GM21717 (cell line): ENCODE results near the gene EXTL2.
A peak's percentile ranks its signal among the peaks of the same experiment; 100 is the strongest.
"Not testable (repeated sequence)": the region's sequence is repeated elsewhere in the genome, so short reads cannot be mapped to it uniquely, and the experiment has no call there.

Experiments used
- ATAC-seq: cut with Tn5 transposase; IDR thresholded peaks from one replicate; pipeline ENCODE4 v1.9.1; 2021; ENCODE audit warnings: mild to moderate bottlenecking, moderate library complexity; ENCODE audit not compliant: unreplicated experiment

Gene EXTL2

GRCh38 chr1:100894603-100895539 lies at the start of gene EXTL2:
Gene EXTL2, minus strand, starts transcription at chr1:100894842. Its CDS starts 6,085 bp downstream, at chr1:100888757.
- ATAC-seq, result peak; percentile 44

GRCh38 chr1:100943533-100943932 lies 48.9 kb upstream of the EXTL2 start:
- no peak for ATAC-seq

- ATAC-seq, result no peak
Measured at GRCh38 chr1:100942304-100943046, 47.8 kb upstream of the EXTL2 start.

DNA sequence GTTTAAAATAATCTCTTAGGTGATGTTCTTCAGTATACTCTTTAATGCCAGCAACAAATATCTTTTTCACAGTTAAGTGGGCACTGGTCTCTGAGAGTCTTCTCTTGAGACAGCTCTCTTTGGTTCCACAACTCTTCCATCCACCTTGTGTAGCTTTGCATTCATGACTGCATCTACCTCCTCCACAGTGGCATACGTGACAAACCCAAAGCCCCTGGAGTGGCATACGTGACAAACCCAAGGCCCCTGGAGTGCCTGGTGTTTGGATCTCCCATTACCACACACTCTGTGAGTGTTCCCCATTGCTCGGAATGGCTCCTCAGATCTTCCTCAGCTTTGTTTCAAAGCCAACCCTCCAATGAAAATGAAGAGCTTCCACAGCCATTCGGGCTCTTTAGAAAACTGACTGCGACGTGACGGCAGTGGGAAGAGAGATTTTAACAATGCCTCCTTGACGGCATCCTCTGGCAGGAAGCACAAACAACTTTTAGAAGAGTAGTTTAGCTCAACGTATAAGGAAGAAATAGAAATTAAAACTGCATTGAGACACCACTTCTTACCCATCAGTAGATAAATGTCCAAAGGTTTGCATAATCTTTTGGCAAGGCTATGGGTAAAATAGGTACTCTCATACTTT lies 47.1 kb upstream of the EXTL2 start:
- no peak for ATAC-seq

GRCh38 chr1:100941098-100941527 lies 46.5 kb upstream of the EXTL2 start:
- ATAC-seq, result no peak

- ATAC-seq, result no peak
Measured at GRCh38 chr1:100936194-100936967, 41.7 kb upstream of the EXTL2 start.

DNA sequence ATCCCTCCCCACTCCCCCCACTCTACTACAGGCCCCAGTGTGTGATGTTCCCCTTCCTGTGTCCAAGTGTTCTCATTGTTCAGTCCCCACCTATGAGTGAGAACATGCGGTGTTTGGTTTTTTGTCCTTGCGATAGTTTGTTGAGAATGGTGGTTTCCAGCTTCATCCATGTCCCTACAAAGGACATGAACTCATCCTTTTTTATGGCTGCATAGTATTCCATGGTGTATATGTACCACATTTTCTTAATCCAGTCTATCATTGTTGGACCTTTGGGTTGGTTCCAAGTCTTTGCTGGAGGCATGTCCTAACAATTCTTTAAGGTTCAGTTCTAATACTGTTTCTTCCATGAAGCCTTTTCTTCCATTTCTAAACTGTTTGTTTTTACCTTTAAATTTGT lies 38.9 kb upstream of the EXTL2 start:
- ATAC-seq, result not testable (repeated sequence)

GRCh38 chr1:100931716-100932115 lies 37.1 kb upstream of the EXTL2 start:
- ATAC-seq, result no peak

DNA sequence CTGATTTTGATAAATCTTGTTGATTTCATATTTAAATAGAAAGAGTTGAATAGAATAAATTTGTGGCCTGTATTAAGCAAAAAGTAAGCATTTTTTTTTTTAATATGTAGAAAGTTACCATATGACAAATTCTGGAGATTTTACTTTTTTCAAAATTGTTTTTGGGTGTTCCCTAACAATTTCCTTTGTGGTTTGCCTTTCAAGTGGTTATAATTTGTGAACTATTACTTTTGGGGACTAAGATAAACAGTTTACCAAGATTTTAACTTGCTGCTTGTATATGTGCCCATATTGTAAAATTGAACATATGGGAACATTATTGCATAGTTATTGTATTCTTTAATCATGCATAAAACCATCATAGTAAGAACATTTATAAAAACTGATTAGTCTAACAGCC lies 35.9 kb upstream of the EXTL2 start:
- no peak for ATAC-seq

DNA sequence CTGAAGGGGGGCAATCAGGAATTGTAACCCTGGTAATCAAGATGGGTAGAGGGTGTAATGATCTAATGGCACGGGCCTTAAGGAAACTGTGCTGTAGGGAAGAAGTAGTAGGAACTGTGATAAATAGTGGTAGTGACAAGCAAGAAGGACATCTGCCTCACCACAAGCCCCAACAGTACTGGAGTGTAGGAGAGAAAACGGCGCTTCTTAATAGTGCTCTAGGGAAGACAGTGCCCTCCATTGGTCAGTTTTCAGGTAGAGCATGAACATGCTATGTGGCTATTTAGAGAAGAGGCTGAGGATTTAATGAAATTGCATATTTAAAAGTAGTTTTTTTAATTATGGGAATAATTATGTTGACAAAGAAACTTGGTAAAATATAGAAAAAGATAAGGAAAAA lies 33.5 kb upstream of the EXTL2 start:
- ATAC-seq, result no peak

- no peak for ATAC-seq
Measured at GRCh38 chr1:100927276-100927675, 32.6 kb upstream of the EXTL2 start.

DNA sequence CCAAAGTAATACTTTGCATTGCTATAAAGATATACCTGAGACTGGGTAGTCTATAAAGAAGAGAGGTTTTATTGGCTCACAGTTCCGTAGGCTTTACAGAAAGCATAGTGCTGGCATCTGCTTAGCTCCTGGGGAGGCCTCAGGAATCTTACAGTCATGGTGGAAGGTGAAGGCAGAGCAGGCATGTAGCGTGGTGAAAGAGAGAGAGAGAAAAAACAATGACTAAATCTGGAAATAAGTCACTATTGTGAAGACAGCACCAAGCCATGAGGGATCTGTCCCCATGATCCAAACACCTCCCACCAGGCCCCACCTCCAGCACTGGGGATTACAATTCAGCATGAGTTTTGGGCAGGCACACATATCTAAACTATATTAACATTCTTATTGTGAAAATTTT lies 31.6 kb upstream of the EXTL2 start:
- no peak for ATAC-seq

GRCh38 chr1:100924991-100925390 lies 30.3 kb upstream of the EXTL2 start:
- no peak for ATAC-seq

DNA sequence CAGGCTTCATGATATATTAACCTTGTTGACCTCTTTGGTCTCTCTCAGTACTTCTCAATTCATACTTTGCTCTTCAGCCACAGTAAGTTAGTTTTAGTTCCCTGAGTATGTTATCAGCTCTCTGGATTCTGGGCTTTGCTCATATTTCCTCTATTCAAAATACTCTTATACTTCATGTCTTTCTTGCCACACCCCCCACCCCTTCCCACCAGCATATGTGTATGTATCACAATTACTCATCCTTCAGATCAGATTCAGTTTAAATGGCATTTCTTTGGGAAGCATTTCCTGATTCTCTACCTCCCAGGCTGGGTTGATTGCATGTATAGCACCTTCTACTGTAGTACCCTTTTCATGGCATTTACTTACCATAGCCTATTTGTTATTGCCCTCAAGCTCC lies 29.6 kb upstream of the EXTL2 start:
- no peak for ATAC-seq

DNA sequence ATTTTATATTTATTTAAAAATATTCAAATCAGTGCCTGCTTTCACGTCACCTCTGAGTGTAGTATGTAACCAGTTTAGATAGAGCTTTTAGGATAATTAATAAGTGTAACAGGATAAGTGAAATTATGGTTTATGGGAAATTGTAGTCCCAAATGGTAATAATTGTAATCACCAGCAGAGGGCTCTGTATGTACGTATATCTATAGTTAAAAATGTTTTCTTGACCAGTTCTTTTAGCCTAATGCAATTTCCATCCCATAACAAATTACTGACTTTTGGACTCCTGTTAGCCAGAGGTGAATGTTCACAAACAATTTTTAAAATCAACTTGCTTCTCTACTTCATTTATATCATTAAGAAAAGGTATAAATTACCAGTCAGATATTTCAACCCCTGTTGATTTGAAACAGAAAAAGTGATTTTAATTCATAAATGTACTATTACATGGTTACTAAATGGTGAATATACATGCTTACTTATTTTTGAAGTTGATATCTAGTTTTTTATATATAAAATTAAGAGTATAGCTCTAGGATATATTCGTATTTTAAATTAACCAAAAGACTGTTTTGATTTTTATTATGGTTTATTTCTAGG lies 26.6 kb upstream of the EXTL2 start:
- no peak for ATAC-seq

- no peak for ATAC-seq
Measured at GRCh38 chr1:100912019-100912418, 17.4 kb upstream of the EXTL2 start.

GRCh38 chr1:100909018-100909417 lies 14.4 kb upstream of the EXTL2 start:
- ATAC-seq, result no peak

DNA sequence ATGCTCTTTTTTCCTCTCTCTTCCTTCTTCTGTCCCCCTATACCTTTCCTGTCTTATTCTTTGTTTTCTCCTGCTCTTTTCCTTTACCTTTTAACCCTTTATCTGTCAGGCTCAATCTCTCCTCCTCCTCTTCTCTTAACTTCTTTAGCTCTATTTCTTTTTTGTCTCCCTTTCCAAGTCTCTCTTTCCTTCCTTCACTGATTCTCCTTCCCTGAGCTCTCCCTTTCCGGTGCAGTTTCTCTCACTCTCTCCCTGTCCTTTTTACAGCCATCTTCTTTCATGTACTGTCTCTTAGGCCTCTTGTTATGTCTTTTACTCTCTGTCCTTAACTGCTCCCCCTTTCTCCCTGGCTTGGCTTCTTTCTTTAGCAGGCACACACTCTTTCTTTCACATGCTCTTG lies 13.2 kb upstream of the EXTL2 start:
- ATAC-seq, result no peak

DNA sequence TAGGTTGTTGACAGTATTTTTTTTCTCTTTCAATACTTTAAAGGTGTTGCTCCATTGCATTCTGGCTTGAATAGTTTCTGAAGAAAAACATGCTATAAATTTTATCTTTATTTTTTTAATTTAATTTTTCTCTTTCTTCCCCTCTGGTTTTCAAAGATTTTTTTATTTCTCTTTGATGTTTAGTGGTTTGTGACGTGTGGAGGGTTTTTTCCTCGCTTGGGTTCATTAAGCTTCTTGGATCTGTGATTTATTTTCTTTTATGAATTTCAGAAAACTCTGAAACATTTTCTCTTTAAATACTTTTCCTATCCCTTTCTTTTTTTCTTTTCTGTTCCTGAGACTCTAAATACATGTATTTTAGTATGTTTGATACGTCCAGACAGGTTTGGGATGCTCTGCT lies 10.5 kb upstream of the EXTL2 start:
- no peak for ATAC-seq

GRCh38 chr1:100904528-100904927 lies 9.9 kb upstream of the EXTL2 start:
- no peak for ATAC-seq
